HG03066 (cell line): ENCODE data around the gene NXPE4.
"Not testable (repeated sequence)": the region's sequence is repeated elsewhere in the genome, so short reads cannot be mapped to it uniquely, and the experiment has no call there.

Experiments
- ATAC-seq: cut with Tn5 transposase; IDR thresholded peaks from one replicate; pipeline ENCODE4 v1.9.1; 2021; ENCODE audit warnings: low read depth; ENCODE audit not compliant: unreplicated experiment

NXPE4 gene

DNA sequence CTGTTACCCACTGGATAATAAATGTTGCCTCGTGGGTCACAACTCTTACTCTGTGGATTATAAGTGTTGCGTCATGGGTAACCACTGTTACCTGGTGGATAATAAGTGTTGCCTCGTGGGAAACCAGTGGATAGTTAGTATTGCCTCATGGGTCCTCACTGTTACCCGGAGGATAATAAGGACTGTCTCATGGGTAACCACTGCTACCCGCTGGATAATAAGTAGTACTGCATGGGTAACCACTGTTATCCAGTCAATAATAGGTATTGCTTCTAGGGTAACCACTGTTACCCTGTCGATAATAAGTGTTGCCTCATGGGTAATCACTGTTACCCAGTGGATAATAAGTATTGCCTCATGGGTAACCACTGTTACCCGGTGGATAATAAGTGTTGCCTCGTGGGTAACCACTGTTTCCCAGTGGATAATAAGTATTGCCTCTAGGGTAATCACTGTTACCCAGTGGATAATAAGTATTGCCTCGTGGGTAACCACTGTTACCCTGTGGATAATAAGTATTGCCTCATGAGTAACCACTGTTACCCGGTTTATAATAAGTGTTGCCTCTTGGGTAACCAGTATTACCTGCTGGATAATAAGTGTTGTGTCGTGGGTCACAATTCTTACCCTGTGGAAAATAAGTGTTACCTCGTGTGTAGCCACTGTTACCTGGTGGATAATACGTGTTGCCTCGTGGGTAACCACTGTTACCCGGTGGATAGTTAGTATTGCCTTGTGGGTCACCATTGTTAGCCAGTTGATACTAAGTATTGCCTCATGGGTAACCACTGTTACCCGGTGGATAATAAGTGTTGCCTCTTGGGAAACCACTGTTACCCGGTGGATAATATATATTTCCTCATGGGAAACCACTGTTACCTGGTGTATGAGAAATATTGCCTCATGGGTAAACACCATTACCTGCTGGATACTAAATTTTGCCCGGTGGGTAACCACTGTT lies 15.7 kb upstream of the NXPE4 start:
- ATAC-seq: no peak

DNA sequence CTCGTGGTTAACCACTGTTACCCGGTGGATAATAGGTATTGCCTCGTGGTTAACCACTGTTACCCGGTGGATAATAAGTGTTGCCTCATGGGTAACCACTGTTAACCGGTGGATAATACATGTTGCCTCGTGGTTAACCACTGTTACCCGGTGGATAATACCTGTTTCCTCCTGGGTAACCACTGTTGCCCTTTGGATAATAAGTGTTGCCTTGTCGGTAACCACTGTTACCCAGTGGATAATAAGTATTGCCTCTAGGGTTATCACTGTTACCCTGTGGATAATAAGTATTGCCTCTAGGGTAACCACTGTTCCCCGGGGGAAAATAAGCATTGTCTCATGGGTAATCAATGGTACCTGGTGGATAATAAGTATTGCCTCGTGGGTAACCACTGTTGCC lies 15.0 kb upstream of the NXPE4 start:
- no peak for ATAC-seq

DNA sequence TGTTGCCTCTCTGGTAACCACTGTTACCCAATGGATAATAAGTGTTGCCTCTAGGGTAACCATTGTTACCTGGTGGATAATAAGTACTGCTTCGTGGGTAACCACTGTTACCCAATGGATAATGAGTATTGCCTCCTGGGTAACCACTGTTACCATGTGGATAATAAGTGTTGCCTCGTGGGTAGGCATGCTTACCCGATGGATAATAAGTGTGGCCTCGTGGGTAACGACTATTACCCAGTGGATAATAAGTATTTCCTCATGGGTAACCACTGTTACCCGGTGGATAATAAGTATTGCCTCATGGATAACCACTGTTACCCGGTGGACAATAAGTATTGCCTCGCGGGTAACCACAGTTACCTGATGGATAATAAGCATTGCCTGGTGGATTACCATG lies 13.8 kb upstream of the NXPE4 start:
- no peak for ATAC-seq

DNA sequence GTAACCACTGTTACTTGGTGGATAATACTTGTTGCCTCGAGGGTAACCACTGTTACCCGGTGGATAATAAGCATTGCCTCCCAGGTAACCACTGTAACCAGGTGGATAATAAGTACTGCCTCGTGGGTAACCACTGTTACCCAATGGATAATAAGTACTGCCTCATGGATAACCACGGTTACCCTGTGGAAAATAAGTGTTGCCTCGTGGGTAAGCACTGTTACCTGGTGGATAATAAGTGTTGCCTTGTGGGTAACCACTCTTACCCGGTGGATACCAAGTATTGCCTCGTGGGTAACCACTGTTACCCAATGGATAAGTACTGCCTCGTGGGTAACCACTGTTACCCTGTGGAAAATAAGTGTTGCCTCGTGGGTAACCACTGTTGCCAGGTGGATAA lies 13.0 kb upstream of the NXPE4 start:
- not testable (repeated sequence) for ATAC-seq

DNA sequence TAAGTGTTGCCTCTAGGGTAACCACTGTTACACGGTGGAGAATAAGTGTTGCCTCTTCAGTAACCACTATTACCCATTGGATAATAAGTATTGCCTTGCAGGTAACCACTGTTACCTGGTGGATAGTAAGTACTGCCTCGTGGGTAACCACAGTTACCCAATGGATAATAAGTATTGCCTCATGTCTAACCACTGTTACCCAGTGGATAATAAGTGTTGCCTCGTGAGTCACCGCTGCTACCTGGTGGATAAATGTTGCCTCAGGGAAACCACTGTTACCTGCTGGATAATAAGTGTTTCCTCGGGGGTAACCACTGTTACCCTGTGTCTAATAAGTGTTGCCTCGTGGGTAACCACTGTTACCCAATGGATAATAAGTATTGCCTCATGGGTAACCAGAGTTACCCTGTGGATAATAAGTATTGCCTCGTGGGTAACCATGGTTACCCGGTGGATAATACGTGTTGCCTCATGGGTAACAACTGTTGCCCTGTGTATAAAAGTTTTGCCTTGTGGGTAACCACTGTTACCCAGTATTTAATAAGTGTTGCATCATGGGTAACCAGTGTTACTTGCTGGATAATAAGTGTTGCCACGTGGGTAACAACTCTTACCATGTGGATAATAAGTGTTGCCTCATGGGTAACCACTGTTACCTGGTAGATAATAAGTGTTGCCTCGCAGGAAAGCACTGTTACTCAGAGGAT lies 12.3 kb upstream of the NXPE4 start:
- no peak for ATAC-seq

DNA sequence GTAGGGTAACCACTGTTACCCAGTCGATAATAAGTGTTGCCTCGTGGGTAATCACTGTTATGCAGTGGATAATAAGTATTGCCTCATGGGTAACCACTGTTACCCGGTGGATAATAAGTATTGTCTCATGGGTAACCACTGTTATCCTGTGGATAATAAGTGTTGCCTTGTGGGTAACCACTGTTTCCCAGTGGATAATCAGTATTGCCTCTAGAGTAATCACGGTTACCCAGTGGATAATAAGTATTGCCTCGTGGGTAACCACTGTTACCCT lies 11.2 kb upstream of the NXPE4 start:
- ATAC-seq: not testable (repeated sequence)

DNA sequence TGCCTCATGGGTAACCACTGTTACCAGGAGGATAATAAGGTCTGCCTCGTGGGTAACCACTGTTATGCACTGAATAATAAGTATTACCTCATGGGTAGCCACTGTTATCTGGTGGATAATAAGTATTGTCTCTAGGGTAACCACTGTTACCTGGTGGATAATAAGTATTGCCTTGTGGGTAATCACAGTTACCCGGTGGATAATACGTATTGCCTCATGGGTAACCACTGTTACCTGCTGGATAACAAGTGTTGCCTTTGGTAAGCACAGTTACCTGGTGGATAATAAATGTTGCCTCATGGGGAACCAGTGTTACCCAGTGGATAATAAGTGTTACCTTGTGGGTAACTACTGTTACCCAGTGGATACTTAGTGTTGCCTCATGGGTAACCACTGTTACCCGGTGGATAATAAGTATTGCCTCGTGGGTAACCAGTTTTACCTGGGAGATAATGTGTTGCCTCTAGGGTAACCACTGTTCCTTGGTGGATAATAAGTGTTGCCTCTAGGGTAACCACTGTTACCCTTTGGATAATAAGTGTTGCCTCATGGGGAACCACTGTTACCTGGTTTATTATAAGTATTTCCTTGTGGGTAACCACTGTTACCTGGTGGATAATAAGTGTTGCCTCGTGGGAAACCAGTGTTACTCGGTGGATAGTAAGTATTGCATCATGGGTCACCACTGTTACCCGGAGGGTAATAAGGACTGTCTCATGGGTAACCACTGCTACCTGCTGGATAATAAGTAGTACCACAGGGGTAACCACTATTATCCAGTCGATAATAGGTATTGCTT lies 10.6 kb upstream of the NXPE4 start:
- ATAC-seq: no peak

DNA sequence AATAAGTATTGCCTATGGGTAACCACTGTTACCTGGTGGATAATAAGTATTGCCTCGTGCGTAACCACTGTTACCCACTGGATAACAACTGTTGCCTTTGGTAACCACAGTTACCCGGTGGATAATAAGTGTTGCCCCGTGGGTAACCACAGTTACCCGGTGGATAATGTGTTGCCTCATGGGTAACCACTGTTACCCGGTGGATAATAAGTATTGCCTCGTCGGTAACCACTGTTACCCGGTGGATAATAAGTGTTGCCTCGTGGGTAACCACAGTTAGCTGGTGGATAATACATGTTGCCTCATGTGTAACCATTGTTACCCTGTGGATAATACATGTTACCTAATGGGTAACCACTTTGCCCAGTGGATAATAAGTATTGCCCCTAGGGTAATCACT lies 9.8 kb upstream of the NXPE4 start:
- ATAC-seq: no peak

DNA sequence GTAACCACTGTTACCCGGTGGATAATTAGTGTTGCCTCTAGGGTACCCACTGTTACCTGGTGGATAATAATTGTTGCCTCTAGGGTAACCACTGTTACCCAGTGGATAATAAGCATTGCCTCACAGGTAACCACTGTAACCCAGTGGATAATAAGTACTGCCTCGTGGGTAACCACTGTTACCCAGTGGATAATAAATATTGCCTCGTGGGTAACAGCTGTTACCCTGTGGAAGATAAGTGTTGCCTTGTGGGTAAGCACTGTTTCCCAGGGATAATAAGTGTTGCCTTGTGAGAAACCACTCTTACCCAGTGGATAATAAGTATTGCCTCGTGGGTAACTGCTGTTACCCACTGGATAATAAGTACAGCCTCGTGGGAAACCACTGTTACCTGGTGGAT lies 9.3 kb upstream of the NXPE4 start:
- ATAC-seq: no peak

DNA sequence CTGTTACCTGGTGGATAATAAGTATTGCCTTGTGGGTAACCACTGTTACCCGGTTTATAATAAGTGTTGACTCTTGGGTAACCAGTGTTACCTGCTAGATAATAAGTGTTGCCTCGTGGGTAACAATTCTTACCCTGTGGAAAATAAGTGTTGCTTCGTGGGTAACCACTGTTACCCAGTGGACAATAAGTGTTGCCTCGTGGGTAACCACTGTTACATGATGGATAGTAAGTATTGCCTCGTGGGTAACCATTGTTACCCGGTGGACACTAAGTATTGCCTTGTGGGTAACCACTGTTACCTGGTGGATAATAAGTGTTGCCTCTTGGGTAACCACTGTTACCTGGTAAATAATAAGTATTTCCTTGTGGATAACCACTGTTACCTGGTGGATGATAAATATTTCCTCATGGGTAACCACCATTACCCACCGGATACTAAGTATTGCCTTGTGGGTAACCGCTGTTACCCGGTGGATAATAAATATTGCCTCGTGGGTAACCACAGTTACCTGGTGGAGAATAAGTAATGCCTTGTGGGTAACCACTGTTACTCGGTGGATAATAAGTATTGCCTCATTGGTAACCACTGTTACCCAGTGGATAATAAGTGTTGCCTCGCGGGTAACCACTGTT lies 8.7 kb upstream of the NXPE4 start:
- no peak for ATAC-seq

DNA sequence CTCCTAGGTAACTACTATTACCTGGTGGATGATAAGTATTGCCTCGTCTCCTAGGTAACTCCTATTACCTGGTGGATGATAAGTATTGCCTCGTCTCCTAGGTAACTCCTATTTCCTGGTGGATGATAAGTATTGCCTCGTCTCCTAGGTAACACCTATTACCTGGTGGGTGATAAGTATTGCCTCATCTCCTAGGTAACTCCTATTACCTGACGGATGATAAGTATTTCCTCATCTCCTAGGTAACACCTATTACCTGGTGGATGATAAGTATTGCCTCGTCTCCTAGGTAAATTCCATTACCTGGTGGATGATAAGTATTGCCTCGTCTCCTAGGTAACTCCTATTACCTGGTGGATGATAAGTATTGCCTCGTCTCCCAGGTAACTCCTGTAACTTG lies 7.6 kb upstream of the NXPE4 start:
- not testable (repeated sequence) for ATAC-seq

DNA sequence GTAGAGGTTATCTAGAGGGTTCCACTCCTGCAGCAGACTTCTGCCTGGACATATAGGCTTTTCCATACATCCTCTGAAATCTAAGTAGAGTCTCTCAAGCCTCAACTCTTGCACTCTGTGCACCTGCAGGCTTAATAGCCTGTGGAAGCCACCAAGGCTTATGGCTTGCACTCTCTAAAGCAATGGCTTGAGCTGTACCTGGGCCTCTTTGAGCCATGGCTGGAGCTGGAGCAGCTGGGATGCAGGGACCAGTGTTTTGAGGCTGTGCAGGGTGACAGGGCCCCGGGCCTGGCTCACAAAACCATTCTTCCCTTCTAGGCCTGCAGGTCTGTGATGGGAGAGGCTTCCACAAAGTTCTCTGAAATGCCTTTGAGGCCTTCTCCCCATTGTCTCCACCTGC lies 2.9 kb upstream of the NXPE4 start:
- no peak for ATAC-seq

DNA sequence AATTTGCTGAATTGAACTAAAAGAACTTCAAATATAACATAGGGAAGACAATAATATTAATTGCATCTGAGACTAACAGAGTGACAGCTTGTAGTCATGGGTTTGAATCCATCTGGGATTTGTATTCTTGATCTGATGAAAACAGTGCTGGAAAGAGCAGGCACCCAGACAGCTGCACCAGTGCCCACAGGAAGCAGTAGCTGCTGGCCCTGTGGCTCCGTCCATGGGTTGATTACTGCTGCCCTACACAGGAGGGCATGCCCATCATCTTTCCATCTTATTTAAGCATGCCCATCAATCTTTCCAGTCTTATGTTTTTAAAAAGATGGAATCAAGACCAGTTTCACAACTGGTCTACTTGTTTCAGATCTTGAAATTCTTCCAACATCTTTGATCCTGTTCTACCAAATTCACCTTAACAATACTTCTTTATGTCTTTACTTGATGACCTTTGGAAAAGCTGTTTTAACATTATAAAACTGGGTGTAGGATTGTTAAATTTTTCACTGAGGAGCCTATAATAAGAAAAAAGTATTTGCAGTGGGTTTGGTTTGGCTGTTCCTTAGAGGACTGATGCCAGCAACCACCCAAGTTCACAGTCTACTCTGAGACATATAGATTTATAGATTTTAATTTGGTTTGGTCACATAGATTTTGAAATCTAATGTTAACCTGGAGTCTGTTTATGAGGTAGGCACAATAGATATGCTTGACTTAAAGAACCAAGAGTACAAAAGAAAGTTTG lies 761 bp upstream of the NXPE4 start:
- no peak for ATAC-seq

DNA sequence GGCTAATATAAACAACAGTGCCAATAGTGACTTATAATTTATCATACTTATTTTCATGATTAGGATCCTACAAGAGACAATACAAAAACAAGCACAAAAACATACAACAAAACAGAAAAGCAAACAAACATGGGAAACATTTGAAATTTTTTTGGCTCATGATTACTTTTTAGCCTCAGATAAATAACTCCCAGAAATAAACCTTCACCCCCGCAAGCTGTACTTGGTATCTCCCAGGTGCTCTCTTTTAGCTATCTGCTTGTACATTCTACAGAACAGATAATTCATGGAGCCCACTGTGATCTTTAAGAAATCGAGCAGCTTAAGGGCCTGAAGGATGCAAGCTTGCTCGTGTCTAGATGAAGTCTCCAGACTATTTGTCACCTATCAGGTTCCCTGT lies 883 bp downstream of the NXPE4 start:
- no peak for ATAC-seq

DNA sequence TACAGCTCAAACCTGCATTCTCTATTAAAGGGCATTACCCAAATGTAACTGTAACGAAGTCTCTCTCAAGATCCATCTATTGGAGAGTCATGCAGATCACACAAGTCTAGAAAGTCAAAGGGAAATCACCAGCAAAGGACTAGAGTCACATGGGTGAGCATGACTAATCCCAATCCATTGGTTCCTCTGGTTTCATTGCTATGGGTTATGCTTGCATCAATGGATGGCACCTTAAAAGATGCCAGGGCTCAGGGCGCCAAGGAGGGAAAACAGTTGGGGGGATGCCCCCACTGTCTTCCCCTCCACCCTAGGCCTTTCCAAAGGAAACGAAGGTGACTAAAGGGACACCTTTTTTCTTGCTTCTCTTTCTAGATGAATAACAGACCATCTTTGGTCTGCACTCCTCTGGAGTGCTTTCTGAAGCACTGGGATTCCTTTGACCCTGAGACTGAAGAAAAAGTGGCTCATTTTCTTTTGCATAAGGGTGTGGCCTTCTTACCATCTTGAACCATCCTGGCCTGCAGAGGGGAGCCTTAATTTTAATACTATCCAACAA lies 8.1 kb downstream of the NXPE4 start:
- ATAC-seq: no peak

DNA sequence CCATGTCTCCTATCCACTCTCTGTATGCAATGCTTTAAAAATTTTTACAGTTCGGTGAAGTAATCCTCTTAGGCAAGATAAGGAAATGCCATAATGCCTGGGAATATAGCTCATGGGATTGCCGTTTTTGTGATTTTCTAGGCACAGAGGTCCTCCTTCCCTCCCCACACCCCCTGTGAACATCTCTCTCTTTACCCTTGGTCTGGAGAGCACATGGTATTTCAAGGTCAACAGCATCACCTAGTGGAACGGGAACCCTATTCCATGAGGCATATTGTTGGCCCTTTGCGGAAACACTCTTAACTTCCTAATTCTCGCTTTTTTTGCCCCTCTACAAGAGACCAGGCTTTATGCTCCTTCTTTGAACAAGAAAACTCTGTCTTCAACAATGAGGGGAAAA lies 8.8 kb downstream of the NXPE4 start:
- ATAC-seq: no peak

DNA sequence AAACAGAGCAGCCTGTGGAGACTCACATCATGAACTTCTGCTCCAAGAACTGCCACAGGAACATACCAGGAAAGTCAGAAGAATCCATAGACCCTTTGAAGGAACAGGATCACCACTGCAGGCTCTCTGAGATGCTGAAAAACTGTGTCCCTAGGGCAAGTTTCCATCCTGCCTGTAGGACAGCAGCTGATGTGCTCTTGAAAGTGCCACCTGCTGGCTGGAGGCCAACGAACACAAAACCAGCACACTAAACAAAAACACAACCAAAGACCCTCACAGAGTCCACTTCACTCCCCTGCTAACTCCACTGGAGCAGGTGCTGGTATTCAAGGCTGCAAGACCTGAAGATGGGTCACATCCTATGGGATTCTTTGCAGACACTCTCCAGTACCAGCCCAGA lies 23.9 kb downstream of the NXPE4 start:
- ATAC-seq: no peak

DNA sequence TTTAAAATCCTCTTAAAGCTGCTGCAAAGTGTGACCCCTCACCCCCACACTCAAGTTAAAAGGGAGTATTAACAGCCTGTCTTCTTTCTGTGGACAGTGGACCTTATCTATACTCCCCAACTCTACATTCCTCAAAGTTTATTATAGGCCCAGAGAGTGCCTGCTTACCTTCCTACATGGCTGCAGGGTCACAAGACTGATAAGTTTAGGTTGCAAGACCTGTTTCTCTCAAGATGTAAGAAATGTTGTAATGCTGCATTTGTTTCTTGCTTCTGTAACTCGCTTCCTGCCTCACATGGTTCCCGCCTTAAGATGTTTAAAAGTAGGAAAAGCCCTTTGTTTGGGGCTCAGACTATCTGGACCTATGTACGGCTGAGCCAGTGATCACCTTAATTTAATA lies 25.8 kb downstream of the NXPE4 start:
- no peak for ATAC-seq

DNA sequence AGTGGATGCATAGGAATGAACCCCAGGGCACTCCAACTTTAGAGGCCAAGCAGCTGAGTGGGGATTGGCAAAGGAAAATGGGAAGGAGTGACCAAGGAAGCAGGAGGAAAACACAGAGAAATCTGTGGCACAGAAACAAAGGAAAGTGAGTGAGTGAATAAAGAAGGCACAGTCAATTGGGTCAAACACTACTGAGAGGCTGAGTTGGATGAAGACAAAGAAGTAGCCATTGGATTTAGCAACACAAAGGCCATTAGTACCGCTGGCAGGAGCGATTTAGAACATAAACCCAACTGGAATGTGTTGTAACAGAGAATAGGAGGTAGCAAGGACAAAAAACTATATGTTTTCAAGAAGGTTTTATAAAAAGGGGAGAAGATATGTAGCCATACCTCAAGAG lies 29.3 kb downstream of the NXPE4 start:
- ATAC-seq: no peak

DNA sequence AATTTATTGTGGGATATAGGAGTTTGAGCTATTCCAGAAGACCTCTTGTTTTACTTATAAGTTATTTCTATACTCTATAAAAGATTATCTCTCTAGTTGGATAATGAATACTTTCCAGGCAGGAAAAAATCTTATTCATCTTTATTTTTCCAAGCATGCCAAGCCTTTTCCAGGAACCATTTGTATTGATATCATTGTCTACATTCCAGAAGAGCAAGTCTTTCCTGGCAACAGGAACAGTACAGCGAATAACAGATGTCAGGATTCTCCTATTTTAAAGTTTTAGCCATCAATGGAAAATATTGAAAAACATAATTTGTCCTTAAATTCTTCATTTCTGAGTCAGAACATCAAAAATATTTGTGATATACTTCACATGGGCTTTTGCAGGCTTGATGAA lies 30.8 kb downstream of the NXPE4 start:
- ATAC-seq: no peak
